ENCODE measurements around the gene HES4. TPM values are rescaled to one million over a fixed set of nuclear protein-coding genes. Genes with fewer than 3 reads are reported as not detected.
A peak's percentile ranks its signal among the peaks of the same experiment; 100 is the strongest.

HES4 gene
- total RNA-seq, 3 donors from 2014 or later (not counting 1 experiment from before 2014, with no cell fraction given): 15.4 to 35.5 (median 28.9) TPM

DNA sequence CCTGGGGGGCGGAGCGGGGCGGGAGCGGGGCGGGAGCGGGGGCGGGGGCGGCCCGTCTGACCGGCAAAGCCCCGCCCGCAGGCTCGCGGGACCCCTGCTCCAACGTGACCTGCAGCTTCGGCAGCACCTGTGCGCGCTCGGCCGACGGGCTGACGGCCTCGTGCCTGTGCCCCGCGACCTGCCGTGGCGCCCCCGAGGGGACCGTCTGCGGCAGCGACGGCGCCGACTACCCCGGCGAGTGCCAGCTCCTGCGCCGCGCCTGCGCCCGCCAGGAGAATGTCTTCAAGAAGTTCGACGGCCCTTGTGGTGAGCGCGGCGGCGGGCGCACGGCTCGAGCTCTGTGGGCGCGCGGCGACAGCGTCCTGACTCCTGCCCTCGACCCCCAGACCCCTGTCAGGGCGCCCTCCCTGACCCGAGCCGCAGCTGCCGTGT is 41.2 kb upstream of the HES4 start:
- Mint-ChIP-seq H3K4me1 (peaks cover 0 to 19% of the 10 kb centered on the region in 2 donors), H3K9me3 (no peaks in the 10 kb centered on the region), H3K27me3 (ENCODE audit: low read depth in 2 of 2) (peaks cover 10 to 13% of the 10 kb centered on the region in 2 donors), H3K36me3 (no peaks in the 10 kb centered on the region), H3K27ac (no peak overlapping the region), H3K4me3 (no peak overlapping the region)
- H3K36me3 ChIP-seq (ENCODE audit: control insufficient read depth, insufficient read depth, low read length): no peaks in the 10 kb centered on the region
- 59% methylated on average over 55 of the region's 60 CpGs for WGBS (ENCODE audit: insufficient coverage)
- peaks cover 8% of the 10 kb centered on the region for H3K27me3 ChIP-seq (ENCODE audit: control insufficient read depth, insufficient read depth, low read length)
- H3K9me3 ChIP-seq (ENCODE audit: control insufficient read depth, insufficient read depth, low read length): no peaks in the 10 kb centered on the region
- ATAC-seq (peak in 1 of 3 donors; percentile 8), DNase-seq (no peak)
- H3K4me1 ChIP-seq (ENCODE audit: control insufficient read depth, insufficient read depth, low read length): peaks cover 25% of the 10 kb centered on the region
- intact Hi-C loops (cut with micrococcal nuclease): no loop called here
- H3K4me3 ChIP-seq (ENCODE audit: low read length): no peak overlapping the region
- H3K27ac ChIP-seq (ENCODE audit: low read length): no peak overlapping the region
- TF ChIP-seq, protein P1, sequence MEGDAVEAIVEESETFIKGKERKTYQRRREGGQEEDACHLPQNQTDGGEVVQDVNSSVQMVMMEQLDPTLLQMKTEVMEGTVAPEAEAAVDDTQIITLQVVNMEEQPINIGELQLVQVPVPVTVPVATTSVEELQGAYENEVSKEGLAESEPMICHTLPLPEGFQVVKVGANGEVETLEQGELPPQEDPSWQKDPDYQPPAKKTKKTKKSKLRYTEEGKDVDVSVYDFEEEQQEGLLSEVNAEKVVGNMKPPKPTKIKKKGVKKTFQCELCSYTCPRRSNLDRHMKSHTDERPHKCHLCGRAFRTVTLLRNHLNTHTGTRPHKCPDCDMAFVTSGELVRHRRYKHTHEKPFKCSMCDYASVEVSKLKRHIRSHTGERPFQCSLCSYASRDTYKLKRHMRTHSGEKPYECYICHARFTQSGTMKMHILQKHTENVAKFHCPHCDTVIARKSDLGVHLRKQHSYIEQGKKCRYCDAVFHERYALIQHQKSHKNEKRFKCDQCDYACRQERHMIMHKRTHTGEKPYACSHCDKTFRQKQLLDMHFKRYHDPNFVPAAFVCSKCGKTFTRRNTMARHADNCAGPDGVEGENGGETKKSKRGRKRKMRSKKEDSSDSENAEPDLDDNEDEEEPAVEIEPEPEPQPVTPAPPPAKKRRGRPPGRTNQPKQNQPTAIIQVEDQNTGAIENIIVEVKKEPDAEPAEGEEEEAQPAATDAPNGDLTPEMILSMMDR (IDR thresholded peaks at IDR 0.05): no peak

GRCh38 chr1:1040004-1040991 is 40.4 kb upstream of the HES4 start:
- peak overlapping the region; percentile 27 for H3K4me3 ChIP-seq (ENCODE audit: low read length)
- no peaks in the 10 kb centered on the region for H3K9me3 ChIP-seq (ENCODE audit: control insufficient read depth, insufficient read depth, low read length)
- ATAC-seq: peak; percentile 91 to 93 (median 93)
- TF ChIP-seq, protein P1 (IDR thresholded peaks at IDR 0.05): no peak
- Mint-ChIP-seq H3K9me3 (no peaks in the 10 kb centered on the region), H3K36me3 (no peaks in the 10 kb centered on the region), H3K4me3 (peak overlapping the region; percentile 79), H3K4me1 (peaks cover 0 to 25% of the 10 kb centered on the region in 2 donors), H3K27me3 (ENCODE audit: low read depth in 2 of 2) (peaks cover 15 to 19% of the 10 kb centered on the region in 2 donors), H3K27ac (peak overlapping the region in 1 of 2 donors; percentile 78)
- H3K27me3 ChIP-seq (ENCODE audit: control insufficient read depth, insufficient read depth, low read length): peaks cover 13% of the 10 kb centered on the region
- peak; percentile 69 to 93 for DNase-seq
- intact Hi-C loops (cut with micrococcal nuclease): no loop called here
- H3K36me3 ChIP-seq (ENCODE audit: control insufficient read depth, insufficient read depth, low read length): no peaks in the 10 kb centered on the region
- 2% methylated on average over 89 of the region's 99 CpGs for WGBS (ENCODE audit: insufficient coverage)
- H3K27ac ChIP-seq (ENCODE audit: low read length): no peak overlapping the region
- peaks cover 30% of the 10 kb centered on the region for H3K4me1 ChIP-seq (ENCODE audit: control insufficient read depth, insufficient read depth, low read length)

GRCh38 chr1:1039145-1039910 is 39.4 kb upstream of the HES4 start:
- Histone ChIP-seq H3K9me3 (ENCODE audit: control insufficient read depth, insufficient read depth, low read length) (no peaks in the 10 kb centered on the region), H3K27me3 (ENCODE audit: control insufficient read depth, insufficient read depth, low read length) (peaks cover 14% of the 10 kb centered on the region), H3K4me1 (ENCODE audit: control insufficient read depth, insufficient read depth, low read length) (peaks cover 30% of the 10 kb centered on the region), H3K27ac (ENCODE audit: low read length) (no peak overlapping the region), H3K36me3 (ENCODE audit: control insufficient read depth, insufficient read depth, low read length) (no peaks in the 10 kb centered on the region), H3K4me3 (ENCODE audit: low read length) (no peak overlapping the region)
- Mint-ChIP-seq H3K9me3 (no peaks in the 10 kb centered on the region), H3K4me3 (peak overlapping the region; percentile 79), H3K27ac (peak overlapping the region in 1 of 2 donors; percentile 78), H3K4me1 (peaks cover 0 to 25% of the 10 kb centered on the region in 2 donors), H3K27me3 (ENCODE audit: low read depth in 2 of 2) (peaks cover 15 to 19% of the 10 kb centered on the region in 2 donors), H3K36me3 (no peaks in the 10 kb centered on the region)
- no peak for ATAC-seq
- intact Hi-C loops (cut with micrococcal nuclease): no loop called here
- WGBS (ENCODE audit: insufficient coverage): 6% methylated on average over 15 of the region's 17 CpGs
- TF ChIP-seq, protein P1 (IDR thresholded peaks at IDR 0.05): no peak
- DNase-seq: no peak

Measured in natural killer cell (primary cell).